Activated T-cell treated with anti-CD3 and anti-CD28 coated beads, Interleukin-2, amount 50 U/mL, for 72 hours (primary cell): ENCODE results near the gene F2. TPM values are rescaled to one million over a fixed set of nuclear protein-coding genes. Genes with fewer than 3 reads are reported as not detected.

ENCODE experiments used
- ATAC-seq, 2 donors: fragments of 150-1000 bp; cut with Tn5 transposase; replicated peaks in 1 of 2; 2 replicates each; pipeline ENCODE4 v1.10.0; 2021; ENCODE audit warnings: moderate library complexity in 2 of 2, mild to moderate bottlenecking in 1 of 2
- DNase-seq, 2 donors: peaks; one replicate each; pipeline ENCODE4 v3.0.0; 2021 to 2022; ENCODE audit warnings: mixed read lengths in 1 of 2
- H3K27ac Mint-ChIP-seq: one replicate; pipeline ENCODE4 v1.8.0; 2022; ENCODE audit warnings: mild to moderate bottlenecking, moderate library complexity, mixed read lengths
- H3K27me3 Mint-ChIP-seq: one replicate; pipeline ENCODE4 v1.8.0; 2022; ENCODE audit warnings: low read depth, mixed read lengths
- H3K36me3 Mint-ChIP-seq, 2 donors: one replicate each; pipeline ENCODE4 v1.8.0; 2022; ENCODE audit warnings: mixed read lengths in 2 of 2, mild to moderate bottlenecking in 1 of 2; ENCODE audit not compliant: insufficient read depth in 2 of 2
- H3K4me1 Mint-ChIP-seq: one replicate; pipeline ENCODE4 v1.8.0; 2022; ENCODE audit warnings: low read depth, mixed read lengths
- H3K4me3 Mint-ChIP-seq, 2 donors: one replicate each; pipeline ENCODE4 v1.8.0; 2022; ENCODE audit warnings: mild to moderate bottlenecking in 2 of 2, mixed read lengths in 2 of 2, moderate library complexity in 2 of 2
- H3K9me3 Mint-ChIP-seq, 2 donors: one replicate each; pipeline ENCODE4 v1.8.0; 2022; ENCODE audit warnings: mixed read lengths in 2 of 2
- total RNA-seq, 2 donors: library from RNA; stranded (reverse); gene quantifications; one replicate each; pipeline ENCODE4 v1.2.3, GENCODE V29; 2022

Gene F2
- total RNA-seq, 2 donors from 2014 or later = not detected

- Mint-ChIP-seq H3K4me1 (no peaks in the 10 kb centered on the region), H3K27me3 (no peaks in the 10 kb centered on the region), H3K4me3 (no peak overlapping the region), H3K9me3 (no peaks in the 10 kb centered on the region), H3K27ac (no peak overlapping the region), H3K36me3 (peaks cover 8 to 32% of the 10 kb centered on the region in 2 donors)
- no peak for ATAC-seq
- DNase-seq = no peak
Observed at GRCh38 chr11:46745328-46745727, 26.3 kb downstream of the F2 start.

- ATAC-seq = no peak
- Mint-ChIP-seq H3K4me1 (no peaks in the 10 kb centered on the region), H3K27ac (no peak overlapping the region), H3K36me3 (peaks cover 10 to 35% of the 10 kb centered on the region in 2 donors), H3K27me3 (no peaks in the 10 kb centered on the region), H3K9me3 (no peaks in the 10 kb centered on the region), H3K4me3 (no peak overlapping the region)
- no peak for DNase-seq
Observed at GRCh38 chr11:46745995-46746394, 27.0 kb downstream of the F2 start.

- H3K4me1 Mint-ChIP-seq = no peaks in the 10 kb centered on the region
- H3K9me3 Mint-ChIP-seq = no peaks in the 10 kb centered on the region
- ATAC-seq = no peak
- H3K4me3 Mint-ChIP-seq = no peak overlapping the region
- no peak for DNase-seq
- no peaks in the 10 kb centered on the region for H3K27me3 Mint-ChIP-seq
- peaks cover 12 to 35% of the 10 kb centered on the region in 2 donors for H3K36me3 Mint-ChIP-seq
- no peak overlapping the region for H3K27ac Mint-ChIP-seq
Observed at GRCh38 chr11:46747150-46747549, 28.1 kb downstream of the F2 start.

- DNase-seq (no peak), ATAC-seq (no peak)
- Mint-ChIP-seq H3K4me3 (no peak overlapping the region), H3K4me1 (no peaks in the 10 kb centered on the region), H3K27me3 (no peaks in the 10 kb centered on the region), H3K9me3 (no peaks in the 10 kb centered on the region), H3K36me3 (peaks cover 17 to 43% of the 10 kb centered on the region in 2 donors), H3K27ac (peak overlapping the region; percentile 67)
Observed at GRCh38 chr11:46755962-46756361, 36.9 kb downstream of the F2 start.

GRCh38 chr11:46759196-46759595 is 40.2 kb downstream of the F2 start:
- Mint-ChIP-seq H3K27ac (no peak overlapping the region), H3K9me3 (no peaks in the 10 kb centered on the region), H3K4me1 (no peaks in the 10 kb centered on the region), H3K4me3 (no peak overlapping the region), H3K27me3 (no peaks in the 10 kb centered on the region), H3K36me3 (peaks cover 19 to 50% of the 10 kb centered on the region in 2 donors)
- no peak for DNase-seq
- ATAC-seq = no peak

DNA sequence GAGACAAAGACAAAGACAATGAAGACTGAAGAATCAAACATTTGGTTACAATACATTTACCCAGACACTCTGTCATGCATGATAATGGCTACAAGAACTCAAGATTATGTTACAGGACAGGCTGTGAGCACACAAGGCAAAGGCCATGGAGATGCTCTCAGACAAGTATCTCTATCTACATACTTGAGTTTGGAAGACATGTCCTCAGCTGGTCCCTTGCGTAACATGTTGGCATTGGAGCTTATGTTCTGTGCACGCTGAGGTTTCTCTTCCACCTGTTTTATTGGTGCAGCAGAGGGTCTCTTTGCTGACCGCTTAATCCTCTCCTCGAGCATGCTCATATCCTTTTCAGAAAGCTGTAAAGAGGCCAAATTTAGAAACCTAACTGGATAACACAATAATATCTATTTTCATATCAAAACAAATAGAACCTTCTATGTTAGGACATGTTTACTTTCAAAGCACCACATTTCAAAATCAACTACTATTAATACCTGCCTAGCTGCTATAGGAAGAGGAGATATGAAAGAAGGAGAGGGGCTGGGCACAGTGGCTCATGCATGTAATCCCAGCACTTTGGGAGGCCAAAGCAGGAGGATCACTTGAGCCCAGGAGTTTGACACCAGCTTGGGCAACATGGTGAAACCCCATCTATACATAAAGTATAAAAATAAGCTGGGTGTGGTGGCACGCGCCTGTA is 41.6 kb downstream of the F2 start:
- H3K9me3 Mint-ChIP-seq = no peaks in the 10 kb centered on the region
- no peaks in the 10 kb centered on the region for H3K4me1 Mint-ChIP-seq
- H3K4me3 Mint-ChIP-seq = no peak overlapping the region
- ATAC-seq (no peak), DNase-seq (no peak)
- H3K27ac Mint-ChIP-seq = no peak overlapping the region
- H3K36me3 Mint-ChIP-seq = peaks cover 16 to 48% of the 10 kb centered on the region in 2 donors
- H3K27me3 Mint-ChIP-seq = no peaks in the 10 kb centered on the region

GRCh38 chr11:46761807-46762206 is 42.8 kb downstream of the F2 start:
- DNase-seq (no peak), ATAC-seq (no peak)
- H3K27ac Mint-ChIP-seq = no peak overlapping the region
- H3K9me3 Mint-ChIP-seq = no peaks in the 10 kb centered on the region
- no peaks in the 10 kb centered on the region for H3K4me1 Mint-ChIP-seq
- no peak overlapping the region for H3K4me3 Mint-ChIP-seq
- H3K27me3 Mint-ChIP-seq = no peaks in the 10 kb centered on the region
- H3K36me3 Mint-ChIP-seq = peaks cover 18 to 47% of the 10 kb centered on the region in 2 donors

DNA sequence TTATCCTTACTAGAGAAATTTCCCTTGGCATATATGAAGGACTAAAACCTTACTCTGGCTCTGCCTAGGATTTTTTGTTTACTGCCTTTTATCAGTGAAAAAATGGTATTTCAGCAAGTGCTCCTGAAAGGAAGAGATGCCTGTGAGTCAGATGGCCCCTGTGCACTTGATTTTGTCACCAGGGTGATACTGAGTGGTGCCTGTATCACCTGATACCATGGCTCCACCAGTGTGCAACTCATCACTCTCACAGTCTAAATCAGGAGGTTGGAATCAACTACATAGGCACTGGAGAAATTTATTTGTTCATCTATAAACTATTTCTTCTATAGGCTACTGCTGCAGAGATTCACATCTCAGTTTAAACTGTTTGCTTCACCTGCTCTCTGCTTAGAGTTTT is 43.2 kb downstream of the F2 start:
- H3K9me3 Mint-ChIP-seq = no peaks in the 10 kb centered on the region
- DNase-seq = no peak

GRCh38 chr11:46766656-46767055 is 47.6 kb downstream of the F2 start:
- H3K36me3 Mint-ChIP-seq = peaks cover 11 to 36% of the 10 kb centered on the region in 2 donors
- H3K27me3 Mint-ChIP-seq = no peaks in the 10 kb centered on the region
- no peaks in the 10 kb centered on the region for H3K4me1 Mint-ChIP-seq
- no peaks in the 10 kb centered on the region for H3K9me3 Mint-ChIP-seq
- no peak for DNase-seq
- no peak for ATAC-seq
- no peak overlapping the region for H3K4me3 Mint-ChIP-seq
- H3K27ac Mint-ChIP-seq = no peak overlapping the region

More for the DNA sequence above, 43.2 kb downstream of the F2 start:
- Mint-ChIP-seq H3K27ac (no peak overlapping the region), H3K4me3 (no peak overlapping the region), H3K36me3 (peaks cover 18 to 47% of the 10 kb centered on the region in 2 donors), H3K27me3 (no peaks in the 10 kb centered on the region), H3K4me1 (no peaks in the 10 kb centered on the region)
- no peak for ATAC-seq

- no peaks in the 10 kb centered on the region for H3K27me3 Mint-ChIP-seq
- DNase-seq = no peak
Observed at GRCh38 chr11:46769636-46770221, 50.7 kb downstream of the F2 start.

GRCh38 chr11:46776878-46777277 is 57.9 kb downstream of the F2 start:
- Mint-ChIP-seq H3K27me3 (no peaks in the 10 kb centered on the region), H3K36me3 (peaks cover 9 to 38% of the 10 kb centered on the region in 2 donors)
- no peak for ATAC-seq

More at GRCh38 chr11:46769636-46770221, 50.7 kb downstream of the F2 start:
- no peak overlapping the region for H3K27ac Mint-ChIP-seq
- peaks cover 8 to 33% of the 10 kb centered on the region in 2 donors for H3K36me3 Mint-ChIP-seq
- ATAC-seq = no peak
- H3K4me1 Mint-ChIP-seq = no peaks in the 10 kb centered on the region
- no peak overlapping the region for H3K4me3 Mint-ChIP-seq
- no peaks in the 10 kb centered on the region for H3K9me3 Mint-ChIP-seq

DNA sequence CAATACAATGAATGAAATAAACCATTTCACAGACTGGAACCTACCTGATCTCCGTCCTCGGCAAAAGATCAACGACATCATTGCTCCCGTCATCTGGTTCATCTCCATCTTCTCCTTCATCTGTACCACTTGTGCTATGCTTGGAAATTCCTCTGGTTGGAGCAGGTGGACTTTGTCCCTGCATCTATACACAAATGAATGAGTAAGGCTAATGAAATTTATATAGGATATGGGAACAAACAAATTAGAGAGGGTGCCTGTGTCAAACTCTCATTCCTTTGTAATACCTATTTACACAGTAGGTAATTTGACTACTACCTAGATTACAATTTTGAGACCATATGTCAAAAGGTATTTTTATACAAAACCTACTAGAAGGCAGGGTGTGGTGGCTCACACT is 59.4 kb downstream of the F2 start:
- ATAC-seq (no peak), DNase-seq (no peak)
- Mint-ChIP-seq H3K4me1 (no peaks in the 10 kb centered on the region), H3K9me3 (no peaks in the 10 kb centered on the region), H3K27ac (no peak overlapping the region), H3K27me3 (no peaks in the 10 kb centered on the region), H3K4me3 (no peak overlapping the region), H3K36me3 (peaks cover 12 to 33% of the 10 kb centered on the region in 2 donors)

More at GRCh38 chr11:46776878-46777277, 57.9 kb downstream of the F2 start:
- Mint-ChIP-seq H3K4me1 (no peaks in the 10 kb centered on the region), H3K9me3 (no peaks in the 10 kb centered on the region), H3K27ac (no peak overlapping the region), H3K4me3 (no peak overlapping the region)
- DNase-seq = no peak
